B cell (primary cell): ENCODE measurements around the gene PLRG1. TPM values are rescaled to one million over a fixed set of nuclear protein-coding genes. Genes with fewer than 3 reads are reported as not detected.

Experiments used
- ATAC-seq: fragments of 200-7000 bp; cut with Tn5 transposase; one replicate; pipeline ENCODE4 v1.10.0; 2021; ENCODE audit warnings: low read depth, mild to moderate bottlenecking, moderate number of reproducible peaks, moderate library complexity
- CTCF ChIA-PET: fragments of 350-600 bp; sonication (Branson Sonifier 250); formaldehyde crosslinking; loops from one replicate; lab custom pipeline; 2021; ENCODE audit warnings: antibody characterized with exemption, inconsistent platforms; lab: Charles Lee
- POLR2A ChIA-PET: fragments of 350-600 bp; sonication (Branson Sonifier 250); formaldehyde crosslinking; loops from one replicate; lab custom pipeline; 2021; ENCODE audit warnings: antibody characterized with exemption; lab: Charles Lee
- DNase-seq: peaks from one replicate; pipeline ENCODE4 v3.0.0; 2013
- H2AFZ ChIP-seq: 2 replicates; pipeline ENCODE4 v1.6.1; 2012; ENCODE audit warnings: mild to moderate bottlenecking, low read depth, low read length; ENCODE audit not compliant: insufficient read depth, poor library complexity, severe bottlenecking
- H3K27ac ChIP-seq, 2 donors: 1 replicate in 1 of 2; 2 replicates in 1 of 2; pipeline ENCODE4 v1.5.1; 2012 to 2013; ENCODE audit warnings: low read length in 2 of 2, mild to moderate bottlenecking in 2 of 2, moderate library complexity in 1 of 2
- H3K27me3 ChIP-seq, 4 experiments: fragments of 200-600 bp in 1 of 4; sonication (generic) in 1 of 4; replicated peaks in 1 of 4; 1 replicate in 2 of 4; 2 replicates in 2 of 4; pipeline versions ENCODE4 v1.6.1 to v1.7.0; 2013 to 2016; ENCODE audit warnings: low read length in 3 of 4, mild to moderate bottlenecking in 2 of 4, mixed read lengths in 1 of 4, moderate library complexity in 1 of 4; ENCODE audit not compliant: insufficient read depth in 4 of 4, control insufficient read depth in 3 of 4; ENCODE audit errors: control extremely low read depth in 1 of 4
- H3K36me3 ChIP-seq, 2 experiments: replicated peaks in 1 of 2; 1 replicate in 1 of 2; 2 replicates in 1 of 2; pipeline versions ENCODE4 v1.6.1 to v1.7.1; 2013; ENCODE audit warnings: low read length in 1 of 2; ENCODE audit not compliant: insufficient read depth in 2 of 2, control insufficient read depth in 1 of 2; ENCODE audit errors: control extremely low read depth in 1 of 2, extremely low read depth in 1 of 2
- H3K4me1 ChIP-seq, 2 donors: fragments of 200-600 bp in 1 of 2; sonication (generic) in 1 of 2; 1 replicate in 1 of 2; 2 replicates in 1 of 2; pipeline versions ENCODE4 v1.5.1 to v1.6.1; 2013 to 2017; ENCODE audit warnings: low read length in 2 of 2; ENCODE audit not compliant: control insufficient read depth in 2 of 2, insufficient read depth in 2 of 2
- H3K4me2 ChIP-seq: replicated peaks from 2 replicates; pipeline ENCODE3; 2012; ENCODE audit warnings: mild to moderate bottlenecking, low read depth, low read length; ENCODE audit not compliant: poor library complexity, severe bottlenecking
- H3K4me3 ChIP-seq, 5 experiments: fragments of 200-600 bp in 1 of 5; sonication (generic) in 1 of 5; 1 replicate in 3 of 5; 2 replicates in 2 of 5; pipeline versions ENCODE4 v1.5.1 to v1.7.0; 2011 to 2016; ENCODE audit warnings: low read length in 4 of 5, mild to moderate bottlenecking in 4 of 5, low read depth in 2 of 5, control low read depth in 1 of 5, moderate library complexity in 1 of 5; ENCODE audit not compliant: insufficient read depth in 1 of 5; ENCODE audit errors: control extremely low read depth in 1 of 5, extremely low read depth in 1 of 5
- H3K79me2 ChIP-seq: fragments of 200-600 bp; sonication (generic); one replicate; pipeline ENCODE4 v1.6.0; 2016; ENCODE audit warnings: low read length; ENCODE audit not compliant: control insufficient read depth, insufficient read depth
- H3K9ac ChIP-seq: fragments of 200-600 bp; sonication (generic); 2 replicates; pipeline ENCODE4 v1.6.1; 2017; ENCODE audit warnings: mild to moderate bottlenecking, low read length, moderate library complexity
- H3K9me3 ChIP-seq, 3 donors: one replicate each; pipeline versions ENCODE4 v1.6.1 to v1.7.1; 2013; ENCODE audit warnings: low read length in 2 of 3; ENCODE audit not compliant: control insufficient read depth in 2 of 3, insufficient read depth in 1 of 3; ENCODE audit errors: control extremely low read depth in 1 of 3
- H4K20me1 ChIP-seq: 2 replicates; pipeline ENCODE4 v1.6.0; 2012; ENCODE audit warnings: mild to moderate bottlenecking, low read length; ENCODE audit not compliant: insufficient read depth, control insufficient read depth, poor library complexity, severe bottlenecking
- H3K27ac Mint-ChIP-seq: one replicate; pipeline ENCODE4 v1.8.0; 2021; ENCODE audit warnings: mixed read lengths
- H3K27me3 Mint-ChIP-seq: one replicate; pipeline ENCODE4 v1.8.0; 2021; ENCODE audit warnings: mixed read lengths
- H3K4me1 Mint-ChIP-seq: one replicate; pipeline ENCODE4 v1.8.0; 2021; ENCODE audit warnings: mixed read lengths
- H3K4me3 Mint-ChIP-seq: one replicate; pipeline ENCODE4 v1.8.0; 2021; ENCODE audit warnings: mixed read lengths
- H3K9me3 Mint-ChIP-seq: one replicate; pipeline ENCODE4 v1.8.0; 2022; ENCODE audit warnings: mixed read lengths; ENCODE audit not compliant: insufficient read depth
- EZH2 ChIP-seq: IDR thresholded peaks from 2 replicates; pipeline ENCODE4 v1.6.1; 2012; ENCODE audit warnings: borderline replicate concordance, low read depth, mild to moderate bottlenecking, moderate library complexity, low read length; ENCODE audit not compliant: insufficient read depth, poor library complexity, severe bottlenecking
- WGBS: methylation state at CpG from one replicate; pipeline ENCODE4 v1.1.5; 2013; ENCODE audit warnings: missing lambda C conversion rate; ENCODE audit not compliant: insufficient coverage; 5-methylcytosine and 5-hydroxymethylcytosine counted together
- intact Hi-C: fragments of 100-400 bp; cut with micrococcal nuclease; formaldehyde crosslinking; loops from one replicate; pipeline ENCODE4 v1.10.0; 2022
- polyA plus RNA-seq: library from polyadenylated mRNA; depleted of rRNA; stranded (reverse); fragments of >200 nt; gene quantifications from 2 replicates; pipeline ENCODE4 v1.2.3, GENCODE V29; 2012
- total RNA-seq, 2 donors: library from RNA; stranded (reverse); fragments of 120-200 nt in 1 of 2; gene quantifications; 1 replicate in 1 of 2; 2 replicates in 1 of 2; pipeline versions ENCODE4 v1.2.3 to v1.2.4, GENCODE V29; 2013 to 2022
- TF ChIP-seq, protein P1 (sequence below): fragments of 200-600 bp; IDR thresholded peaks from one replicate; pipeline ENCODE4 v1.8.0; 2022; ENCODE audit warnings: antibody characterized with exemption, mild to moderate bottlenecking

The PLRG1 gene
- total and polyA plus RNA-seq, 2 donors (not counting 1 experiment from before 2014, with no cell fraction given): 41.8 to 79.0 TPM

DNA sequence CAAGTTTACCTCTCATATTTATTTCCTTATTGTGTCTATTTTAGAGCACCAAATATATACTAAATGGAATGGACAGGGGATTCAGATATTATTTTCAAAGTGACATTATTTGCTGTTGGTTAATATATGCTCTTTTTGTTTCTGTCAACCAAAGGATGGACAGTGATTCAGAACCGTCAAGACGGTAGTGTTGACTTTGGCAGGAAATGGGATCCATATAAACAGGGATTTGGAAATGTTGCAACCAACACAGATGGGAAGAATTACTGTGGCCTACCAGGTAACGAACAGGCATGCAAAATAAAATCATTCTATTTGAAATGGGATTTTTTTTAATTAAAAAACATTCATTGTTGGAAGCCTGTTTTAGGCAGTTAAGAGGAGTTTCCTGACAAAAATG is 18.8 kb upstream of the PLRG1 start:
- no peak overlapping the region for H3K4me3 Mint-ChIP-seq
- no peaks in the 10 kb centered on the region for H4K20me1 ChIP-seq
- TF ChIP-seq, protein P1, sequence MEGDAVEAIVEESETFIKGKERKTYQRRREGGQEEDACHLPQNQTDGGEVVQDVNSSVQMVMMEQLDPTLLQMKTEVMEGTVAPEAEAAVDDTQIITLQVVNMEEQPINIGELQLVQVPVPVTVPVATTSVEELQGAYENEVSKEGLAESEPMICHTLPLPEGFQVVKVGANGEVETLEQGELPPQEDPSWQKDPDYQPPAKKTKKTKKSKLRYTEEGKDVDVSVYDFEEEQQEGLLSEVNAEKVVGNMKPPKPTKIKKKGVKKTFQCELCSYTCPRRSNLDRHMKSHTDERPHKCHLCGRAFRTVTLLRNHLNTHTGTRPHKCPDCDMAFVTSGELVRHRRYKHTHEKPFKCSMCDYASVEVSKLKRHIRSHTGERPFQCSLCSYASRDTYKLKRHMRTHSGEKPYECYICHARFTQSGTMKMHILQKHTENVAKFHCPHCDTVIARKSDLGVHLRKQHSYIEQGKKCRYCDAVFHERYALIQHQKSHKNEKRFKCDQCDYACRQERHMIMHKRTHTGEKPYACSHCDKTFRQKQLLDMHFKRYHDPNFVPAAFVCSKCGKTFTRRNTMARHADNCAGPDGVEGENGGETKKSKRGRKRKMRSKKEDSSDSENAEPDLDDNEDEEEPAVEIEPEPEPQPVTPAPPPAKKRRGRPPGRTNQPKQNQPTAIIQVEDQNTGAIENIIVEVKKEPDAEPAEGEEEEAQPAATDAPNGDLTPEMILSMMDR: no peak
- no peak for TF ChIP-seq EZH2
- H3K4me2 ChIP-seq: no peak overlapping the region
- 32% methylated on average over 2 of the region's 3 CpGs for WGBS
- H3K27me3 ChIP-seq: no peaks in the 10 kb centered on the region
- ATAC-seq (no peak), DNase-seq (no peak)
- H3K9ac ChIP-seq: no peak overlapping the region
- no peak overlapping the region for H3K27ac ChIP-seq
- no peaks in the 10 kb centered on the region for H3K4me1 Mint-ChIP-seq
- intact Hi-C loops: no loop called here
- no peaks in the 10 kb centered on the region for H3K9me3 ChIP-seq
- no peaks in the 10 kb centered on the region for H3K79me2 ChIP-seq
- CTCF ChIA-PET: interaction anchor here (1.6 to 2.3 kb wide), 2 partner anchors 10 to 17 kb away, joined by 3 to 8 read pairs; no protein-coding TSS in a partner anchor
- POLR2A ChIA-PET: no interaction called here
- peaks cover 21% of the 10 kb centered on the region for H3K27me3 Mint-ChIP-seq
- no peaks in the 10 kb centered on the region for H3K9me3 Mint-ChIP-seq
- no peak overlapping the region for H3K4me3 ChIP-seq
- H3K27ac Mint-ChIP-seq: no peak overlapping the region
- H3K4me1 ChIP-seq: no peaks in the 10 kb centered on the region
- no peaks in the 10 kb centered on the region for H3K36me3 ChIP-seq
- no peak overlapping the region for H2AFZ ChIP-seq

DNA sequence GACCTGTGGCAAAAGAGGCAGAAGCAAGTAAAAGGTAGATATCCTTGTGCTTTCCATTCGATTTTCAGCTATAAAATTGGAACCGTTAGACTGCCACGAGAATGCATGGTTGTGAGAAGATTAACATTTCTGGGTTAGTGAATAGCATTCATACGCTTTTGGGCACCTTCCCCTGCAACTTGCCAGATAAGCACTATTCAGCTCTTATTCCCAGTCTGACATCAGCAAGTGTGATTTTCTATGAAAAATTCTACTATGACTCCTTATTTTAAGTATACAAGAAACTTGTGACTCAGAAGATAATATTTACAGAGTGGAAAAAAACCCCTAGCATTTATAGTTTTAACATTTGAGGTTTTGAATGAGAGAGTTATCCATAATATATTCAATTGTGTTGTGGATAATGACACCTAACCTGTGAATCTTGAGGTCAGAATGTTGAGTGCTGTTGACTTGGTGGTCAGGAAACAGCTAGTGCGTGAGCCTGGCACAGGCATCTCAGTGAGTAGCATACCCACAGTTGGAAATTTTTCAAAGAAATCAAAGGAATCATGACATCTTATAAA is 16.5 kb upstream of the PLRG1 start:
- no peak overlapping the region for H3K4me2 ChIP-seq
- no peaks in the 10 kb centered on the region for H3K9me3 Mint-ChIP-seq
- H2AFZ ChIP-seq: no peak overlapping the region
- no peak overlapping the region for H3K27ac ChIP-seq
- no peak for ATAC-seq
- H3K4me1 Mint-ChIP-seq: no peaks in the 10 kb centered on the region
- no peak overlapping the region for H3K4me3 ChIP-seq
- no peak overlapping the region for H3K27ac Mint-ChIP-seq
- peaks cover 0 to 2% (median 0%) of the 10 kb centered on the region in 4 experiments for H3K27me3 ChIP-seq
- POLR2A ChIA-PET: no interaction called here
- no peak overlapping the region for H3K4me3 Mint-ChIP-seq
- H3K27me3 Mint-ChIP-seq: peaks cover 19% of the 10 kb centered on the region
- WGBS: 70% methylated on average over 2 of the region's 5 CpGs
- DNase-seq: no peak
- H3K36me3 ChIP-seq: no peaks in the 10 kb centered on the region
- intact Hi-C loops: no loop called here
- H3K79me2 ChIP-seq: no peaks in the 10 kb centered on the region
- no peaks in the 10 kb centered on the region for H4K20me1 ChIP-seq
- no peaks in the 10 kb centered on the region for H3K9me3 ChIP-seq
- TF ChIP-seq, protein P1: no peak
- TF ChIP-seq EZH2: no peak
- CTCF ChIA-PET: no interaction called here
- H3K4me1 ChIP-seq: no peaks in the 10 kb centered on the region
- no peak overlapping the region for H3K9ac ChIP-seq
